Hepatocyte (in vitro differentiated cells): ENCODE data around the gene HNRNPA3. TPM values are rescaled to one million over a fixed set of nuclear protein-coding genes. Genes with fewer than 3 reads are reported as not detected.
"Not testable (repeated sequence)": the region's sequence is repeated elsewhere in the genome, so short reads cannot be mapped to it uniquely, and the experiment has no call there.

Source experiments
- DNase-seq: peaks from one replicate; pipeline ENCODE4 v3.0.0-alpha.2; 2016; ENCODE audit warnings: low spot score
- H2AFZ ChIP-seq: fragments of 200-600 bp; sonication (generic); 2 replicates; pipeline ENCODE4 v1.6.0; 2016; ENCODE audit warnings: antibody characterized with exemption, mild to moderate bottlenecking
- H3K27ac ChIP-seq: fragments of 200-600 bp; sonication (generic); 2 replicates; pipeline ENCODE4 v1.5.1; 2016; ENCODE audit warnings: mild to moderate bottlenecking
- H3K27me3 ChIP-seq: fragments of 200-600 bp; sonication (generic); 2 replicates; pipeline ENCODE4 v1.6.1; 2016
- H3K36me3 ChIP-seq: fragments of 200-600 bp; sonication (generic); replicated peaks from 2 replicates; pipeline ENCODE4 v1.5.1; 2016; ENCODE audit warnings: low read depth; ENCODE audit not compliant: insufficient read depth
- H3K4me1 ChIP-seq: fragments of 200-600 bp; sonication (generic); 2 replicates; pipeline ENCODE4 v1.5.1; 2016; ENCODE audit warnings: mild to moderate bottlenecking, moderate library complexity; ENCODE audit not compliant: insufficient read depth
- H3K4me2 ChIP-seq: fragments of 200-600 bp; sonication (generic); 2 replicates; pipeline ENCODE4 v1.6.0; 2016
- H3K4me3 ChIP-seq: fragments of 200-600 bp; sonication (generic); 2 replicates; pipeline ENCODE4 v1.5.1; 2016; ENCODE audit warnings: mild to moderate bottlenecking
- H3K79me2 ChIP-seq: fragments of 200-600 bp; sonication (generic); 2 replicates; pipeline ENCODE4 v1.6.0; 2017; ENCODE audit warnings: mild to moderate bottlenecking
- H3K9me2 ChIP-seq: fragments of 200-600 bp; sonication (generic); replicated peaks from 2 replicates; pipeline ENCODE4 v1.6.0; 2017; ENCODE audit warnings: mild to moderate bottlenecking; ENCODE audit not compliant: insufficient read depth
- H3K9me3 ChIP-seq: fragments of 200-600 bp; sonication (generic); 2 replicates; pipeline ENCODE4 v1.5.1; 2016; ENCODE audit warnings: low read depth, mild to moderate bottlenecking
- H4K20me1 ChIP-seq: fragments of 200-600 bp; sonication (generic); 2 replicates; pipeline ENCODE4 v1.6.0; 2016; ENCODE audit warnings: mild to moderate bottlenecking; ENCODE audit not compliant: insufficient read depth, poor library complexity, severe bottlenecking
- CTCF ChIP-seq: fragments of 200-600 bp; sonication (generic); IDR thresholded peaks from 2 replicates; pipeline ENCODE4 v1.5.1; 2016; ENCODE audit warnings: antibody characterized with exemption, mild to moderate bottlenecking; ENCODE audit not compliant: poor library complexity
- EZH2 ChIP-seq: fragments of 200-600 bp; sonication (generic); IDR thresholded peaks from 2 replicates; pipeline ENCODE4 v1.6.1; 2016; ENCODE audit warnings: antibody characterized with exemption, mild to moderate bottlenecking, borderline replicate concordance
- EZH2phosphoT487 ChIP-seq: fragments of 200-600 bp; sonication (generic); IDR thresholded peaks from one replicate; pipeline ENCODE4 v1.6.1; 2018; ENCODE audit warnings: antibody characterized with exemption, mild to moderate bottlenecking, low read depth, moderate library complexity; ENCODE audit not compliant: unreplicated experiment, severe bottlenecking
- WGBS: methylation state at CpG from one replicate; pipeline ENCODE4 v1.1.6; 2016; ENCODE audit warnings: low lambda C conversion rate; ENCODE audit errors: missing lambda C conversion rate; 5-methylcytosine and 5-hydroxymethylcytosine counted together
- polyA plus RNA-seq: library from polyadenylated mRNA; unstranded; fragments of >200 nt; fragmentation: Nextera tagmentation; extraction: Ambion mirVana; gene quantifications from 2 replicates; pipeline ENCODE4 v1.2.1, GENCODE V29; 2016
- total RNA-seq: library from RNA; depleted of rRNA; stranded (reverse); fragments of >200 nt; gene quantifications from 2 replicates; pipeline ENCODE4 v1.2.3, GENCODE V29; 2014

HNRNPA3 gene
- total and polyA plus RNA-seq, 2 experiments from 2014 or later, result 56.1 to 59.5 TPM

GRCh38 chr2:177183860-177184259 lies 28.7 kb upstream of the HNRNPA3 start:
- H3K27ac ChIP-seq, result peak overlapping the region; percentile 8

GRCh38 chr2:177184606-177185005 lies 28.0 kb upstream of the HNRNPA3 start:
- Histone ChIP-seq H3K4me3 (no peak overlapping the region), H3K9me3 (no peaks in the 10 kb centered on the region), H3K27ac (no peak overlapping the region), H4K20me1 (no peaks in the 10 kb centered on the region), H3K4me2 (no peak overlapping the region), H3K4me1 (peaks cover 8% of the 10 kb centered on the region), H3K9me2 (no peaks in the 10 kb centered on the region), H3K27me3 (no peaks in the 10 kb centered on the region), H2AFZ (no peak overlapping the region), H3K79me2 (no peaks in the 10 kb centered on the region), H3K36me3 (no peaks in the 10 kb centered on the region)
- no peak for DNase-seq
- TF ChIP-seq EZH2 (no peak), CTCF (no peak), EZH2phosphoT487 (no peak)
- WGBS, result 81% methylated on average over 1 of the region's 1 CpG

More at GRCh38 chr2:177183860-177184259, 28.7 kb upstream of the HNRNPA3 start:
- H3K36me3 ChIP-seq, result no peaks in the 10 kb centered on the region
- H3K4me1 ChIP-seq, result peaks cover 8% of the 10 kb centered on the region
- H3K4me3 ChIP-seq, result no peak overlapping the region
- H3K79me2 ChIP-seq, result no peaks in the 10 kb centered on the region
- H3K9me3 ChIP-seq, result no peaks in the 10 kb centered on the region
- H3K27me3 ChIP-seq, result no peaks in the 10 kb centered on the region
- no peaks in the 10 kb centered on the region for H4K20me1 ChIP-seq
- H3K4me2 ChIP-seq, result no peak overlapping the region
- TF ChIP-seq EZH2 (no peak), CTCF (no peak), EZH2phosphoT487 (no peak)
- DNase-seq, result no peak
- no peaks in the 10 kb centered on the region for H3K9me2 ChIP-seq
- no peak overlapping the region for H2AFZ ChIP-seq

- H3K27ac ChIP-seq, H3K27me3 ChIP-seq, H3K4me2 ChIP-seq, H3K79me2 ChIP-seq, H2AFZ ChIP-seq, H3K4me3 ChIP-seq, H3K9me2 ChIP-seq, H3K36me3 ChIP-seq, H4K20me1 ChIP-seq, H3K4me1 ChIP-seq, H3K9me3 ChIP-seq, DNase-seq: not testable (repeated sequence)
- WGBS, result 78% methylated on average over 7 of the region's 7 CpGs
Measured at GRCh38 chr2:177186038-177186437, 26.6 kb upstream of the HNRNPA3 start.

GRCh38 chr2:177187631-177188312 lies 24.8 kb upstream of the HNRNPA3 start:
- peak overlapping the region; percentile 81 for H3K27ac ChIP-seq
- H4K20me1 ChIP-seq, result no peaks in the 10 kb centered on the region
- H3K79me2 ChIP-seq, result no peaks in the 10 kb centered on the region
- no peaks in the 10 kb centered on the region for H3K27me3 ChIP-seq
- no peak overlapping the region for H3K4me3 ChIP-seq
- H3K36me3 ChIP-seq, result no peaks in the 10 kb centered on the region
- no peaks in the 10 kb centered on the region for H3K9me2 ChIP-seq
- peak; percentile 51 for DNase-seq
- peaks cover 8% of the 10 kb centered on the region for H3K4me1 ChIP-seq
- no peak overlapping the region for H2AFZ ChIP-seq
- peak overlapping the region; percentile 28 for H3K4me2 ChIP-seq
- TF ChIP-seq CTCF (no peak), EZH2 (no peak), EZH2phosphoT487 (no peak)
- H3K9me3 ChIP-seq, result no peaks in the 10 kb centered on the region
- WGBS, result 49% methylated on average over 8 of the region's 8 CpGs
